ENCODE data around the gene BANP.

DNA sequence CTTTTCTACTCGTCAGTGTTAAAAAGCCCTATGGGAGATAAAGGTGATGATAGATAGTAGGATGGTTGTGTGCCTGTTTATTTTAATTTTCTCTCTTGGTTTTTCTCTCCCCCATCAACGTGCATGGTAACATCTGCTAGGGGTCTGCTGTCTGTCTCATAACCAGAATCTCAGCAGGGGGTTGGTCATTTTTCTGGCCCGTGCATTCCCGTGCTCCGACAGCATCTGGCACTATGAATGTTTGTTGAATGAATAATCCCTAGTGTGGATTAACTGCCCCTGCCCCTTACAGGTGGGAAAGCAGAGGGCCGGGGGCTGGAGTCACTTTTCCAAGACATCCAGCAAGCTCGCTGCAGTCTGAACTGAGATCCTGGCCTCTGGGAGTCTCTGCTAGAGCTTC is 21.2 kb upstream of the BANP start:
- TF ChIP-seq, protein P1, sequence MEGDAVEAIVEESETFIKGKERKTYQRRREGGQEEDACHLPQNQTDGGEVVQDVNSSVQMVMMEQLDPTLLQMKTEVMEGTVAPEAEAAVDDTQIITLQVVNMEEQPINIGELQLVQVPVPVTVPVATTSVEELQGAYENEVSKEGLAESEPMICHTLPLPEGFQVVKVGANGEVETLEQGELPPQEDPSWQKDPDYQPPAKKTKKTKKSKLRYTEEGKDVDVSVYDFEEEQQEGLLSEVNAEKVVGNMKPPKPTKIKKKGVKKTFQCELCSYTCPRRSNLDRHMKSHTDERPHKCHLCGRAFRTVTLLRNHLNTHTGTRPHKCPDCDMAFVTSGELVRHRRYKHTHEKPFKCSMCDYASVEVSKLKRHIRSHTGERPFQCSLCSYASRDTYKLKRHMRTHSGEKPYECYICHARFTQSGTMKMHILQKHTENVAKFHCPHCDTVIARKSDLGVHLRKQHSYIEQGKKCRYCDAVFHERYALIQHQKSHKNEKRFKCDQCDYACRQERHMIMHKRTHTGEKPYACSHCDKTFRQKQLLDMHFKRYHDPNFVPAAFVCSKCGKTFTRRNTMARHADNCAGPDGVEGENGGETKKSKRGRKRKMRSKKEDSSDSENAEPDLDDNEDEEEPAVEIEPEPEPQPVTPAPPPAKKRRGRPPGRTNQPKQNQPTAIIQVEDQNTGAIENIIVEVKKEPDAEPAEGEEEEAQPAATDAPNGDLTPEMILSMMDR (conservative IDR thresholded peaks at IDR 0.05; ENCODE audit: low read length) = no peak
- TF ChIP-seq EZH2phosphoT487 (IDR thresholded peaks at IDR 0.05; ENCODE audit: borderline replicate concordance, low read depth, low read length) = no peak
